A172 (cell line): ENCODE data around the gene GSE1. TPM values are rescaled to one million over a fixed set of nuclear protein-coding genes. Genes with fewer than 3 reads are reported as not detected.

ENCODE experiments used
- DNase-seq: peaks from one replicate; pipeline ENCODE4 v3.0.0-alpha.2; 2015; ENCODE audit warnings: low spot score
- total RNA-seq: library from RNA; depleted of rRNA; stranded (reverse); fragments of >200 nt; shearing (Covaris generic); gene quantifications from 2 replicates; pipeline ENCODE4 v1.2.3, GENCODE V29; 2014; rRNA removed

Gene GSE1
- total RNA-seq, 1 experiment from 2014 or later = 13.4 TPM

DNA sequence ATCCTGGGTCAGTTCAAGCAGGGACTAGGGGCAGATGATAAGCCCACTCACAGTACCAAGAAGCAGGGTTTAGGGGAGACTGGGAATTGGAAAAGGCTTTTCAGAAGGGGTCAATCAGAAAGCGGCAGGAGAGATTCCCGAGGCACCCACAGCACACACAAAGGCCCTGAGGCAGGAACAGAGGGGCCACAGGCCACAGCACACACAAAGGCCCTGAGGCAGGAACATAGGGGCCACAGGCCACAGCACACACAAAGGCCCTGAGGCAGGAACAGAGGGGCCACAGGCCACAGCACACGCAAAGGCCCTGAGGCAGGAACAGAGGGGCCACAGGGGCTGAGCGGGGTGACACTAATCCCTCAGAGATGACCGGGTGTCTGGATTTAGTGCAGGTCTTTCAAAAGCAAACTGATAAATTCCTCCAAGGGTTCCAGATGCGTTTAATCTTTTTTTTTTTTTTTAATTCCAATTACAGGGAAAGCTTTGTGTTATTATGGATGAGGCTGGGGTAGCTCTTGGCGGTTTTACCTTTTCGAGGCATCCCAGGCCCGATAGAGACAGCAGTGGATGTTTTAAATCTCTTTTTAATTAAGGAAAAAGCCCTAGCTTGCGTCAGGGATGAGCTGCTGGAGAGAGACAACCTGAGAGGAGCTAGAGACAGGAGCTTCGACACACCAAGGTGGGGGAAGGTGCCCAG lies 106.6 kb downstream of the GSE1 start:
- no peak for DNase-seq

DNA sequence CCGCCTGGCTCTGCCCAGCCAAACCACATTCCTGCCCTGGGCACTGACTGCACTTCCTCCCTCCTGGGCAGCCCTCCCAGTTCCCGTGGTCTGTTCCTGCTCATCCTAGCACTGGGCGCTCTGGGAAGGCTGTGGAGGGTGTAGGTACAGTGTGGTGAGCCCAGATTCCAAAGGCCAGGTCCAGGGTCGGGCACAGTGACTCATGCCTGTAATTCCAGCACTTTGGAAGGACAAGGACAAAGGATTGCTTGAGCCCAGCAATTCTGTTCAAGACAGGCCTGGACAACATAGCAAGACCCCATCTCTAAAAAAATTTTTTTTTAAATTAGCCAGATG lies 107.1 kb downstream of the GSE1 start:
- DNase-seq = peak; percentile 95

DNA sequence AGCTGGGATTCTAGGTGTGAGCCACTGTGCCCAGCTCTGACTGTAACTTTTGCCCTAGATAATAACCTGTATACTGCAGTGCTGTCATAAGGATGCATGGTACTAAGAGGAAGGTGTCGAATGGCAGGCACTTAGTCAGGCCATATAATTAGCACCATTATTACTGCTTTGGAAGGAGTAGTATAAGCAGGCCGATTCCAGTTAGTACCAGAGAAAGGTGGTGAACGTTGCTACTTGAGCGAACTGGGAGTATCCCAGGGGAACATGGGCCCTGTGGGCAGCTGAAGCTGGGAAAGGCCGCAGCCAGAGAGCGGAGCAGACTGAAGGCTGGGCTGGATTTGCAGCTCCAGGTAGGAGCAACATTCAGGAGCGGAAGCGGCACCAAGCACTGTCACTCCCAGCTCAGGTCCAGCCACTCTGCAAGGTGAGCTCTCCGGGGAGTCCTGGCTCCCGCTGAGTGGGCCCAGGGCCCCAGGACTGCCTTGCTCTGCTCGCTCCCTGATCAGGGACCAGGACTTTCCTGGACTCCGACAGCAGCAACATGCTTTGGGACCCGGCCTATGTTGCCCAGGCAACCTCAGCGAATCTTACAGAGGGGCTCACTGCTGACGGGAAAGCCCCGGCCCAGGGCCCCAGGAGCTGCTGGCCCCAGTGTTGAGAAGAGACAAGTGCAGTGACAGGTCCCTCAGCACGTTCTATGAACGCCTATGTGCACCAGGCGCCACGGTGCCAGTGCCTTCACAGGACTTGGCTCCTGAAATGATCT lies 109.2 kb downstream of the GSE1 start:
- no peak for DNase-seq

DNA sequence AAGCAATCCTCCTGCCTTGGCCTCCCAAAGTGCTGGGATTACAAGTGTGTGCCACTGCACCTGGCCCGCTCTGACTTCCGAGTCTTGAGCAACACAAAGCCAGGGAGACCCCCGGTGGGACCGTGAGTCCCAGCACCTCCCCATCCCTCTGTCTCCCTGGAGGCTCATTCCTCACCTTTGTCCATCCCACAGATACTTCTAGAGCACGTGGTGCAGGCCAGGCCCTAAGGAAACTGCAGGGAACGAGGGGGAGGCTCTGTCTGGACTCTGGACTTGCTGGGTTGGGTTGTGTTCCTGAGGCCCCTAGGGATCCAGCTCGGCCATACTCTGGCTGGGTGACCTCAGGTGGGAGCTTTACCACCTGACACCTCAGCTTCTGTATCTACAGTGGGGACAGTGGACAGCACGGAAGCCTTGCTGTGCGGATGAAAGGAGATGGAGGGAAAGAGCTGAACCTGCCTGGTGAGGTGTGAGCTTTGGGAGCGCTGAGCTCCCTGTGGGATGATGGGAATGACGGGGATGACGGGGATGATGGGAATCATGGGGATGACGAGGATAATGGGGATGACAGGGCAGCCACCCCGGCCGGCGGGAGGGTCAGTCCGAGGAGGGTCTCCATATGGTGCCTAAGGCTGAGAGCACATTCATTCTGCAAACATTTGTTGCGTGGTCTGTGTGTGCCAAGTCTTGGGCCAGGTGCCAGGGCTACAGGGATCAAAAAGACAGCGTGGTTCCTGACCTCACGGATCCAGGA lies 111.2 kb downstream of the GSE1 start:
- no peak for DNase-seq

DNA sequence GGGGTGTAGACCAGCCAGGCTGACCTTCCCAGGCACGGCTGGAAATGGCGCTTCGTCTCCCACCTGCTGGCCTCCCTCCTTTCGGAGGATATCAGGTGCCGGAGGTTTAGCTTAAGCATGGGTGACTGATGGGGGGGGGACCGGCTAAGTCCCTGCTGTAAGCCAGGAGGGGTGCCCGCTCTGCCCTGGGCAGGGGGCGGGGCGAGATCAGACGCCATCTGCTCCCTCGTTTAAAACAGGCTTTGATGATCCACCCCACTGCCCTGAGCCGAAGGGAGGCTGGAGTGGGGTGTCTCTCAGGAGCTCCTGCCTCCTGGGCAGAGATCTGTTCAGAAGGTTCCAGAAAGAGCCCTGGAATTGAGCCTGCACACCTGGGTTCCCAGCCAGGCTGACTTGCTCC lies 111.8 kb downstream of the GSE1 start:
- DNase-seq = no peak

Other genes with a start within 250 kb of the GSE1 start
- 67.4 and 68.3 TPM in 2 replicates for gene GINS2, start 75.6 kb downstream of the GSE1 start, total RNA-seq
- gene C16orf74, start 137.8 kb downstream of the GSE1 start, total RNA-seq = 10.9 and 11.1 TPM in 2 replicates
- 65.9 and 68.5 TPM in 2 replicates for gene EMC8, start 186.2 kb downstream of the GSE1 start, total RNA-seq
- 784 and 875 TPM in 2 replicates for gene COX4I1, start 186.4 kb downstream of the GSE1 start, total RNA-seq